Measurements from ENCODE around the gene SNRNP35. TPM values are rescaled to one million over a fixed set of nuclear protein-coding genes. Genes with fewer than 3 reads are reported as not detected.

The SNRNP35 gene
- total and polyA plus RNA-seq, 2 of the 8 experiments (the other 6 are each of a cell fraction or from before 2014, with no cell fraction given): 8.0 to 16.9 TPM

GRCh38 chr12:123479442-123480180 is 21.7 kb downstream of the SNRNP35 start:
- no peaks in the 10 kb centered on the region; a peak in 1 of 7 replicates for H3K4me1 ChIP-seq (replicated peaks in 1 of 4; ENCODE audit: control insufficient read depth in 3 of 4, insufficient read depth in 4 of 4, low read length in 3 of 4)
- WGBS, 2 experiments (ENCODE audit: extremely low coverage in 1 of 2, insufficient coverage in 1 of 2, insufficient read length in 1 of 2, insufficient replicate concordance in 2 of 2, low coverage in 1 of 2, low lambda C conversion rate in 2 of 2, missing lambda C conversion rate in 1 of 2): 83% methylated on average over 13 of the region's 14 CpGs; no CpG with 5 or more reads in 1 of the 2 experiments
- peaks cover 0 to 4% (median 0%) of the 10 kb centered on the region in 4 experiments; a peak in 1 of 8 replicates for H3K36me3 ChIP-seq (ENCODE audit: control insufficient read depth in 2 of 4, insufficient read depth in 4 of 4, low read length in 3 of 4)
- no peak overlapping the region for H2BK15ac ChIP-seq (ENCODE audit: low read length)
- no peaks in the 10 kb centered on the region for H3K79me1 ChIP-seq (ENCODE audit: low read depth, low read length)
- no peak overlapping the region for H2BK120ac ChIP-seq (replicated peaks; ENCODE audit: low read depth, low read length)
- H3K27ac ChIP-seq (ENCODE audit: low read depth, low read length): no peak overlapping the region
- no peak overlapping the region for H3K4me3 ChIP-seq (ENCODE audit: extremely low read depth in 1 of 4, insufficient read depth in 2 of 4, low read depth in 3 of 4, low read length in 4 of 4)
- no peak for DNase-seq (ENCODE audit: low read depth in 1 of 2, low spot score in 2 of 2)
- no peak overlapping the region for H3K4me2 ChIP-seq (ENCODE audit: insufficient read depth in 1 of 2, low read depth in 2 of 2, low read length in 2 of 2)
- no peak overlapping the region for H4K5ac ChIP-seq (ENCODE audit: insufficient read length, low read depth, low read length)
- no peaks in the 10 kb centered on the region for H3K23me2 ChIP-seq (ENCODE audit: low read depth, low read length)
- H2AK5ac ChIP-seq (ENCODE audit: low read depth, low read length): no peak overlapping the region
- no peak overlapping the region for H3K56ac ChIP-seq (replicated peaks; ENCODE audit: insufficient read length, low read depth, low read length)
- CTCF ChIA-PET (ENCODE audit: partially characterized antibody): no interaction called here
- no peak overlapping the region for H3K18ac ChIP-seq (ENCODE audit: extremely low read depth, low read length)
- no peaks in the 10 kb centered on the region for H3K79me2 ChIP-seq (ENCODE audit: control insufficient read depth in 1 of 2, insufficient read depth in 2 of 2, low read length in 2 of 2)
- H2BK5ac ChIP-seq (ENCODE audit: low read depth, low read length): no peak overlapping the region; the same call in 1 of the 2 replicates
- H3K9ac ChIP-seq (replicated peaks in 1 of 4; ENCODE audit: extremely low read depth in 1 of 4, low read depth in 3 of 4, low read length in 3 of 4): no peak overlapping the region
- H4K20me1 ChIP-seq (replicated peaks in 1 of 2; ENCODE audit: control insufficient read depth in 1 of 2, insufficient read depth in 2 of 2, low read length in 2 of 2): peaks cover 0 to 3% of the 10 kb centered on the region in 2 experiments
- no peaks in the 10 kb centered on the region for H3K27me3 ChIP-seq (replicated peaks in 1 of 4; ENCODE audit: control insufficient read depth in 3 of 4, extremely low read depth in 1 of 4, insufficient read depth in 3 of 4, low read length in 3 of 4)
- H4K8ac ChIP-seq (ENCODE audit: extremely low read depth, insufficient read depth, low read length): no peak overlapping the region
- no peak overlapping the region for H3K23ac ChIP-seq (ENCODE audit: insufficient read length)
- no peak for FAIRE-seq
- H3K9me3 ChIP-seq (ENCODE audit: insufficient read depth in 2 of 2, low read depth in 1 of 2, low read length in 1 of 2): no peaks in the 10 kb centered on the region
- H3K14ac ChIP-seq (ENCODE audit: insufficient read length): no peak overlapping the region
- H3K4ac ChIP-seq (replicated peaks; ENCODE audit: insufficient read length, low read depth, low read length): no peak overlapping the region
- H2AFZ ChIP-seq (ENCODE audit: low read length): no peak overlapping the region
- H2BK20ac ChIP-seq (ENCODE audit: low read length): no peak overlapping the region
- TF ChIP-seq SP2 (IDR thresholded peaks at IDR 0.05; ENCODE audit: low read length): no peak
- TF ChIP-seq USF2 (IDR thresholded peaks at IDR 0.05; ENCODE audit: low read length): no peak
- no peak for TF ChIP-seq E2F6 (IDR thresholded peaks at IDR 0.05)
- no peak for TF ChIP-seq CBX8 (IDR thresholded peaks at IDR 0.05; ENCODE audit: borderline replicate concordance, low read depth, low read length)
- POLR2A ChIA-PET (ENCODE audit: partially characterized antibody): interaction anchor here (0.6 to 1.6 kb wide), 3 partner anchors 21 to 310 kb away, joined by 3 to 7 read pairs (median 4); partner anchors contain the start of gene SNRNP35
- no peak overlapping the region for H2BK12ac ChIP-seq (ENCODE audit: low read depth, low read length)
- no peak overlapping the region for H4K91ac ChIP-seq (replicated peaks; ENCODE audit: insufficient read length, low read length)

Measured in H1 (cell line).